ENCODE measurements around the gene SNRPD2. TPM values are rescaled to one million over a fixed set of nuclear protein-coding genes. Genes with fewer than 3 reads are reported as not detected.
"Not testable (repeated sequence)": the region's sequence is repeated elsewhere in the genome, so short reads cannot be mapped to it uniquely, and the experiment has no call there.

Gene SNRPD2
- polyA plus RNA-seq, 1 donor = 249 TPM

DNA sequence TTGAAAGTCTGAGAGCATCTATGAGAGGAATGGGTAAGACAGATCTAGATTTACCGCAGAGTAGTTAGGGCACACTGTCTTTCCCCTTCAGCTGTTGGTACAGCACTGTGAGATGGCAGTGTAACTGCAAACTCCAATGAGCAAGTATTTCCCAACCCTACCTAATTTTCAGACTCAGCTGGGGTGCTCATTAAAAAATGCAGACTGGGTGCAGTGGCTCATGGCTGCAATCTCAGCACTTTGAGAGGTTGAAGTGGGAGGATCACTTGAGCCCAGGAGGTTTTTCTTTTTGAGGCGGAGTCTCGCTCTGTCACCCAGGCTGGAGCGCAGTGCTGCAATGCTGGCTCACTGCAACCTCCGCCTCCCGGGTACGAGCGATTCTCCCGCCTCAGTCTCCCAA lies 13.4 kb upstream of the SNRPD2 start:
- no peaks in the 10 kb centered on the region for H3K27me3 ChIP-seq (ENCODE audit: control insufficient read depth, insufficient read depth, low read length)
- no peaks in the 10 kb centered on the region for H3K9me3 ChIP-seq (ENCODE audit: control insufficient read depth, low read depth, low read length)
- no peak overlapping the region for H3K27ac ChIP-seq (ENCODE audit: low read length)
- WGBS (ENCODE audit: insufficient coverage, low lambda C conversion rate) = no CpG with 5 or more reads among the region's 9 CpGs
- no peak overlapping the region for H3K4me3 ChIP-seq (ENCODE audit: low read length)
- DNase-seq = no peak
- no peaks in the 10 kb centered on the region for H3K4me1 ChIP-seq (ENCODE audit: control insufficient read depth, insufficient read depth, low read length)
- peaks cover 10% of the 10 kb centered on the region for H3K36me3 ChIP-seq (ENCODE audit: control insufficient read depth, insufficient read depth, low read length)

- H3K27me3 ChIP-seq (ENCODE audit: control insufficient read depth, insufficient read depth, low read length) = no peaks in the 10 kb centered on the region
- H3K27ac ChIP-seq (ENCODE audit: low read length) = no peak overlapping the region
- DNase-seq = no peak
- no peaks in the 10 kb centered on the region for H3K4me1 ChIP-seq (ENCODE audit: control insufficient read depth, insufficient read depth, low read length)
- no peak overlapping the region for H3K4me3 ChIP-seq (ENCODE audit: low read length)
- WGBS (ENCODE audit: insufficient coverage, low lambda C conversion rate) = no CpG with 5 or more reads among the region's 7 CpGs
- H3K9me3 ChIP-seq (ENCODE audit: control insufficient read depth, low read depth, low read length) = no peaks in the 10 kb centered on the region
- H3K36me3 ChIP-seq (ENCODE audit: control insufficient read depth, insufficient read depth, low read length) = peaks cover 15% of the 10 kb centered on the region
Measured at GRCh38 chr19:45701676-45702075, 9.9 kb upstream of the SNRPD2 start.

GRCh38 chr19:45693106-45693788 lies 1.5 kb upstream of the SNRPD2 start:
- Histone ChIP-seq H3K27me3 (ENCODE audit: control insufficient read depth, insufficient read depth, low read length) (no peaks in the 10 kb centered on the region), H3K4me1 (ENCODE audit: control insufficient read depth, insufficient read depth, low read length) (peaks cover 6% of the 10 kb centered on the region), H3K9me3 (ENCODE audit: control insufficient read depth, low read depth, low read length) (no peaks in the 10 kb centered on the region), H3K4me3 (ENCODE audit: low read length) (peak overlapping the region; percentile 91), H3K27ac (ENCODE audit: low read length) (peak overlapping the region; percentile 88), H3K36me3 (ENCODE audit: control insufficient read depth, insufficient read depth, low read length) (peaks cover 17% of the 10 kb centered on the region)
- DNase-seq = peak; percentile 46 to 68
- WGBS (ENCODE audit: insufficient coverage, low lambda C conversion rate) = no CpG with 5 or more reads among the region's 22 CpGs

- Histone ChIP-seq H3K27ac (ENCODE audit: low read length) (peak within 1 kb of the TSS; percentile 88), H3K4me3 (ENCODE audit: low read length) (peak within 1 kb of the TSS; percentile 91)
- no CpG with 5 or more reads among the region's 70 CpGs for WGBS (ENCODE audit: insufficient coverage, low lambda C conversion rate)
Measured at GRCh38 chr19:45692187-45693105, 693 bp upstream of the SNRPD2 start, which contains the start of gene QPCTL. QPCTL (plus strand) TSS chr19:45692666; CDS start chr19:45692704, 38 bp downstream.

DNA sequence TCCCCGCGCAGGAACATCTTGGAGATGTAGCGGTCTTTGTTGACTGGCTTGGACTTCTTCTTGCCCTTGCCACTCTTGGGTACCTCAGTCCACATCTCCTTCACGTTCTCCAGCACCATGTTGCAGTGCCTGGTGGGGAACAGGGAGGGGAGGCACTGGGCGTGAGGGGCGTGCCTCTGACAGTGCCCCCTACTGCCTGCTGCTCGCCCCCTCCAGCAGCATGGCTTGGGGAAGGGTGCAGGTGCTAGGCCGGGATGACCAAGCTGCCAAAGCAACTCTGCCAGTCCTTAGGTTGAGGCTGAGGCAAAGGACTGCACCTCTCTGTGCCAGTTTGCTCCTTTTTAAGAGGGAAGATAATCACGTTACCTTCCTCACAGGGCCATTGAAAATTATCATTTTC lies 4.2 kb downstream of the SNRPD2 start:
- H3K27me3 ChIP-seq (ENCODE audit: control insufficient read depth, insufficient read depth, low read length) = no peaks in the 10 kb centered on the region
- H3K4me1 ChIP-seq (ENCODE audit: control insufficient read depth, insufficient read depth, low read length) = peaks cover 3% of the 10 kb centered on the region
- H3K27ac ChIP-seq (ENCODE audit: low read length) = no peak overlapping the region
- no peak for DNase-seq
- H3K9me3 ChIP-seq (ENCODE audit: control insufficient read depth, low read depth, low read length) = no peaks in the 10 kb centered on the region
- H3K4me3 ChIP-seq (ENCODE audit: low read length) = no peak overlapping the region
- WGBS (ENCODE audit: insufficient coverage, low lambda C conversion rate) = no CpG with 5 or more reads among the region's 9 CpGs
- H3K36me3 ChIP-seq (ENCODE audit: control insufficient read depth, insufficient read depth, low read length) = peaks cover 41% of the 10 kb centered on the region

More at GRCh38 chr19:45692187-45693105, 693 bp upstream of the SNRPD2 start, which contains the start of gene QPCTL:
- H3K9me3 ChIP-seq (ENCODE audit: control insufficient read depth, low read depth, low read length) = no peaks in the 10 kb centered on the region
- H3K27me3 ChIP-seq (ENCODE audit: control insufficient read depth, insufficient read depth, low read length) = no peaks in the 10 kb centered on the region
- peaks cover 6% of the 10 kb centered on the region for H3K4me1 ChIP-seq (ENCODE audit: control insufficient read depth, insufficient read depth, low read length)
- H3K36me3 ChIP-seq (ENCODE audit: control insufficient read depth, insufficient read depth, low read length) = peaks cover 24% of the 10 kb centered on the region
- DNase-seq = peak; percentile 99 to 100

- not testable (repeated sequence) for DNase-seq; H3K9me3 ChIP-seq (ENCODE audit: control insufficient read depth, low read depth, low read length); H3K27ac ChIP-seq (ENCODE audit: low read length); H3K4me3 ChIP-seq (ENCODE audit: low read length); H3K4me1 ChIP-seq (ENCODE audit: control insufficient read depth, insufficient read depth, low read length); H3K27me3 ChIP-seq (ENCODE audit: control insufficient read depth, insufficient read depth, low read length)
- peaks cover 41% of the 10 kb centered on the region for H3K36me3 ChIP-seq (ENCODE audit: control insufficient read depth, insufficient read depth, low read length)
- WGBS (ENCODE audit: insufficient coverage, low lambda C conversion rate) = no CpG with 5 or more reads among the region's 11 CpGs
Measured at GRCh38 chr19:45685045-45685444, 6.7 kb downstream of the SNRPD2 start.

DNA sequence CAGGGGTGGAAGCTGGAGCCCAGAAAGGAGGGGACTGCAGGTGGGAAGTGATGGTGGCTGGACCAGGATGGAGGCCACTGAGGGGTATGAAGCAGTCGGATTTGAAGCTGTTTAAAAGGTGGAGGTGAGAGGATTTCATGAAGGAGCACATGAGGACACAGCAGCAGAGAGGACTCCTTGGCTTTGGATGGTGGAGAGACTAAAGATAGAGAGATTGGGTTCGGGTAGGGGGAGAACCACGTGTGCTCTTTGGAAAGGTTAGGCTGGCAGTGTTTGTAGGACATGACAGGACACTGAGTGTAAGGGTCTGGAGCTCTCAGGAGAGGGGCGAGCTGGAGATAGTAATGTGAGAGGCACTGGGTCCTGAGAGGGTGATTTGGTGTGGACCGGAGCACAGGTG lies 8.8 kb downstream of the SNRPD2 start:
- no peak for DNase-seq
- WGBS (ENCODE audit: insufficient coverage, low lambda C conversion rate) = 83% methylated on average over 1 of the region's 5 CpGs
- Histone ChIP-seq H3K4me3 (ENCODE audit: low read length) (no peak overlapping the region), H3K9me3 (ENCODE audit: control insufficient read depth, low read depth, low read length) (no peaks in the 10 kb centered on the region), H3K27ac (ENCODE audit: low read length) (no peak overlapping the region), H3K4me1 (ENCODE audit: control insufficient read depth, insufficient read depth, low read length) (peaks cover 9% of the 10 kb centered on the region), H3K27me3 (ENCODE audit: control insufficient read depth, insufficient read depth, low read length) (peaks cover 10% of the 10 kb centered on the region), H3K36me3 (ENCODE audit: control insufficient read depth, insufficient read depth, low read length) (peaks cover 31% of the 10 kb centered on the region)

DNA sequence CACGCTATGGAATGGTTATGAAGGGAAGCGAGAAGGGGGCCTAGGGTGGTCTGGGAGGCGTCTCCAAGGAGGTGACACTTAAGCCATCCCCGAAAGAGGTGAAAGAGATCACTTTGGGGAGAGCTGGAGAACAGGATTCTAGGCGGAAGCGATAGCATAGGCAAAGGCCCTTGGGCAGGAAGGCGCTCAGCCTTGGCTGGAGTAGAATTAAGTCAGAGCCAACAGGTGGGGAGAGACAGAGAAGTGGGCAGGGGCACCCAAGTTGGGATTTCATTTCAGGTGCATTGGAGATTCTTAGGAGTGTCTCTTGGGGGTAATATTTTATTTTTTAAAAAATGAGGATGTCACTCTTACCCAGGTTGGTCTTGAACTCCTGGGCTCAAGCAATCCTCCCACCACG lies 9.6 kb downstream of the SNRPD2 start:
- no peak for DNase-seq
- H3K27ac ChIP-seq (ENCODE audit: low read length) = no peak overlapping the region
- peaks cover 17% of the 10 kb centered on the region for H3K27me3 ChIP-seq (ENCODE audit: control insufficient read depth, insufficient read depth, low read length)
- H3K9me3 ChIP-seq (ENCODE audit: control insufficient read depth, low read depth, low read length) = no peaks in the 10 kb centered on the region
- peak overlapping the region; percentile 39 for H3K4me3 ChIP-seq (ENCODE audit: low read length)
- H3K36me3 ChIP-seq (ENCODE audit: control insufficient read depth, insufficient read depth, low read length) = peaks cover 23% of the 10 kb centered on the region
- WGBS (ENCODE audit: insufficient coverage, low lambda C conversion rate) = no CpG with 5 or more reads among the region's 8 CpGs
- H3K4me1 ChIP-seq (ENCODE audit: control insufficient read depth, insufficient read depth, low read length) = peaks cover 13% of the 10 kb centered on the region

DNA sequence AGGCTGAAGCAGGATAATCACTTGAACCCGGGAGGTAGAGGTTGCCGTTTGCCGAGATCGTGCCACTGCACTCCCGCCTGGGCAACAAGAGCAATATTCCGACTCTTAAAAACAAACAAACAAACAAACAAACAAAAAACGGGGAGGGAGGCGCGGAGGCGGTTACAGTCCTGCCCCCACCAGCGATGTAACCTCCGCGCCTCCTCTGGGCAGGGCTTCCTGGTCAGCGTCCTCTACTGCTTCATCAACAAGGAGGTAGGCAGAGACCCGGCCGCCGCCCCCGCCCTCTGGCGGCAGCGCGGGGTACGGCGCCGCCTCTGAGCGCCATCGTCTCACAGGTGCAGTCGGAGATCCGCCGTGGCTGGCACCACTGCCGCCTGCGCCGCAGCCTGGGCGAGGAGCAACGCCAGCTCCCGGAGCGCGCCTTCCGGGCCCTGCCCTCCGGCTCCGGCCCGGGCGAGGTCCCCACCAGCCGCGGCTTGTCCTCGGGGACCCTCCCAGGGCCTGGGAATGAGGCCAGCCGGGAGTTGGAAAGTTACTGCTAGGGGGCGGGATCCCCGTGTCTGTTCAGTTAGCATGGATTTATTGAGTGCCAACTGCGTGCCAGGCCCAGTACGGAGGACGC lies 10.2 kb downstream of the SNRPD2 start:
- peak; percentile 79 to 87 for DNase-seq
- no peak overlapping the region for H3K27ac ChIP-seq (ENCODE audit: low read length)
- peaks cover 23% of the 10 kb centered on the region for H3K27me3 ChIP-seq (ENCODE audit: control insufficient read depth, insufficient read depth, low read length)
- H3K9me3 ChIP-seq (ENCODE audit: control insufficient read depth, low read depth, low read length) = no peaks in the 10 kb centered on the region
- H3K4me3 ChIP-seq (ENCODE audit: low read length) = peak overlapping the region; percentile 39
- WGBS (ENCODE audit: insufficient coverage, low lambda C conversion rate) = 7% methylated on average over 4 of the region's 51 CpGs
- H3K4me1 ChIP-seq (ENCODE audit: control insufficient read depth, insufficient read depth, low read length) = peaks cover 17% of the 10 kb centered on the region
- peaks cover 20% of the 10 kb centered on the region for H3K36me3 ChIP-seq (ENCODE audit: control insufficient read depth, insufficient read depth, low read length)

Measured in large intestine (tissue), 3 donors.